ENCODE measurements around the gene CCDC85C. TPM values are rescaled to one million over a fixed set of nuclear protein-coding genes. Genes with fewer than 3 reads are reported as not detected.

The CCDC85C gene
- total RNA-seq, 2 experiments from 2014 or later = 6.8 to 7.9 TPM

DNA sequence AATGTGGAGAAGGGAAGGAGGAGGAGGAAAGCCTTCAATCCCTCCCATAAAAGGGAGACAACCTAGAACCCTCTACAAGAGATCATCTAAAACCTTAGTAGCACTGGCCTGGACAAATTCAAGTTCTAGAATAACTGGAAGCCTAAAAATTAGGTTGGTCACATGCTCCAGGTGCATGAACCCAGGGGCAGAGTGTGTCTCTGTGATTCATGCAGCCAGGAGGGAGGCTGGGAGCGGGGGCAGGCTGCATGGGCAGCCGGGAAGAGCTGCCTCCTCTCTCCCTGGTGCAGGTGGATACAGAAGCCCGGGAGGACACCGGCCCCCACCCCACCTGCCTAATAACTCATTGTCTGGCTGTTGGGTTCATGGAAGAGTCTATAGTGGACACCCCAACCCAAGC is 38.6 kb downstream of the CCDC85C start:
- no peak overlapping the region for H3K27ac Mint-ChIP-seq
- CTCF ChIA-PET = no interaction called here
- H3K27me3 Mint-ChIP-seq = no peaks in the 10 kb centered on the region
- no peak for ATAC-seq
- H3K36me3 Mint-ChIP-seq (ENCODE audit: low read depth) = no peaks in the 10 kb centered on the region
- TF ChIP-seq CTCF (IDR thresholded peaks at IDR 0.05) = no peak
- H3K4me3 Mint-ChIP-seq = no peak overlapping the region
- no peaks in the 10 kb centered on the region for H3K4me1 Mint-ChIP-seq (ENCODE audit: low read depth)
- POLR2A ChIA-PET = interaction anchor here (0.7 kb wide), 1 partner anchor 568 kb away, joined by 3 read pairs; no protein-coding TSS in a partner anchor
- no peak for DNase-seq
- no peaks in the 10 kb centered on the region for H3K9me3 Mint-ChIP-seq
- intact Hi-C loops (cut with micrococcal nuclease) = no loop called here

DNA sequence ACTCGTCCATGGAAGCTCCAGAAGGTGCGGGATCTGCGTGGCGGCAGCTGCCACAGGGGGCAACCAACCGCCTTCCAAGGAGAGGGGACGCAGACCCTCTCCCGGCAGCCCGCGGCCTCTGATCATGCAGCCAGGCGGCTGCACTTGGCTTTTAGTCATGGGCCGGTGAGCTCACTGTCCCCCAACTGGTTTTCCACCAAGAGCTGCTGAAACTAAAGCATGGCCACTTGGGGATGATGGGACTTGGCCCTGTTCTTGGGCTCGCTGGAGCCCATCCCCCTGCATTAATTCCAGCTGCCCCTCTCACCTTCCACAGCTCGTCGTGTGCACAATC is 39.1 kb downstream of the CCDC85C start:
- no peak for TF ChIP-seq CTCF (IDR thresholded peaks at IDR 0.05)
- intact Hi-C loops (cut with micrococcal nuclease) = no loop called here
- Mint-ChIP-seq H3K36me3 (ENCODE audit: low read depth) (no peaks in the 10 kb centered on the region), H3K27me3 (no peaks in the 10 kb centered on the region), H3K4me1 (ENCODE audit: low read depth) (no peaks in the 10 kb centered on the region), H3K9me3 (no peaks in the 10 kb centered on the region), H3K4me3 (no peak overlapping the region), H3K27ac (no peak overlapping the region)
- ChIA-PET CTCF (no interaction called here), POLR2A (no interaction called here)
- DNase-seq = no peak
- no peak for ATAC-seq

DNA sequence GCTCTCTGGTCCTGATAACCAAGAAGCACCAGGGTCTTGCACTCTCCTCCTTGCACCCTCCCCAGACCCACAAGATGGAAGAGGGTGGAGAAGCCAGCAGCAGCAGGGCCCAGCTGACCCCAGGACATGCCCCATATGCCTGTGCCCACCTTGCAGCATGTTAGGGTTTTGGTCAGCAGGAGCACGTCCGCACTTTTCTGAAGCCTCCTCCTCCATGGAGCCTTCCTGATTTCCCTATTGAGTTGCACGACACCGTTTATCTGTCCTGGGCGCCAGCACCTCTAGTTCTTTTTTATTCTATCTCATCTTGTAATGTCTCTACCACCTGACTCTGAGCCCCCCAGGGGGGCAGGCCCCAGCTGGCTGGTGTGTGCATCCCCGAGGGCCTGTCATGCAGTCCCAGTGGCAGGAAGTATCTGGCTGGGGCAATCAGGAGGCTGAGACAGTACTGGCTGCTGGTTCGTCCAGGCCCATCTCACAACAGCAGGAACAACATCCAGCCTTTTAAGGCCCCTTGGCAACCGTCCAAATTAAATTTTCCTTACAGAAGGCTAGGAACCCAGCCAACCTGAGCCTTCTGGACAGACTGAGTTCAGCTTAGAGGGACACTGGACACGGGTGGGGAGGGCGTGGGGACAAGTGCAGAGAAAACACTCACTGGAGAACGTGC is 39.6 kb downstream of the CCDC85C start:
- TF ChIP-seq CTCF (IDR thresholded peaks at IDR 0.05) = no peak
- DNase-seq (no peak), ATAC-seq (no peak)
- Mint-ChIP-seq H3K4me3 (no peak overlapping the region), H3K27me3 (no peaks in the 10 kb centered on the region), H3K27ac (no peak overlapping the region), H3K36me3 (ENCODE audit: low read depth) (no peaks in the 10 kb centered on the region), H3K9me3 (no peaks in the 10 kb centered on the region), H3K4me1 (ENCODE audit: low read depth) (no peaks in the 10 kb centered on the region)
- POLR2A ChIA-PET = no interaction called here
- intact Hi-C loops (cut with micrococcal nuclease) = no loop called here
- CTCF ChIA-PET = no interaction called here

GRCh38 chr14:99563749-99564129 is 40.3 kb downstream of the CCDC85C start:
- Mint-ChIP-seq H3K9me3 (no peaks in the 10 kb centered on the region), H3K4me1 (ENCODE audit: low read depth) (no peaks in the 10 kb centered on the region), H3K36me3 (ENCODE audit: low read depth) (no peaks in the 10 kb centered on the region), H3K27ac (no peak overlapping the region), H3K27me3 (no peaks in the 10 kb centered on the region), H3K4me3 (no peak overlapping the region)
- TF ChIP-seq CTCF (IDR thresholded peaks at IDR 0.05) = no peak
- POLR2A ChIA-PET = no interaction called here
- ATAC-seq (no peak), DNase-seq (no peak)
- CTCF ChIA-PET = no interaction called here
- intact Hi-C loops (cut with micrococcal nuclease) = no loop called here

DNA sequence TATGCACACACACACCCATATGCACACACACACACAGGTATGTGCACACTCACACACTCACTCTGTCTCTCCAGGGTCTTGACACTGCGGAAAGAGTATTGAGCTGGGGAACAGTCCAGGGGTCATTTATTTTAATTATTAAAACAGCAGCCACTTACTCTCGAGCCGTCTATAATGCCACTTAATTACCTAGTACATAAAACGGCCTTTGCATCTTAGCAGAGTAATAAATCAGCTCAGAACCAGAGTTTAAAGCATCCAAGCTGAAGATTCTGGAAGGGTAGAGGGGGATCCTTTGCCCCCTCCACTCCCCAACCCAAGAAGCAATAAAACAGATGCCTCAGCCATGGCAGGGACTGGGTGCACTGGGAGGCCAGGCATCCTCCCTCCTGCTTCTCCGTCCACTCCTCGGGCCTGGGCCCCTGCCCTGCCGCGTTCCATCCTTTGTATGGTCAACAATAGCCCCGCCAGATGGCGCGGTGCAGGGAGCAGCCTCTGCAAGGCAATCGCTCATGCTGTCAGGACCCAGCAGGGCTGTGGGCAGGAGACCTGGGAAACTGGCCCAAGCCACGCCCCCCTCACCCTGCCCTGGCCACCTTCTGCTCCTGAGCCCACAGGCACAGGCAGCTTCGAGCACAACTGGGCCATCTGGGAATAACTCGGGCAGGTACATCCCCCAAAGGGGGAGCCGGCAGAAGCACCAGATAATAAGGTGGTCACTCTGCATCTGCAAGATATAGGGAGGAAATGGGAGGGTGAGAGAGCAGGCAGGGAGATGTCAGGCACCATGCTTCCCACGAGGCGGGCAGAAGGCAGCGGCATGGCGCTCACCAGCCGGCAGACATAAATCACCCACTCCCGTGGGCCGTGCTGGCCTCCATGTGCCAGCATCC is 40.9 kb downstream of the CCDC85C start:
- no peaks in the 10 kb centered on the region for H3K36me3 Mint-ChIP-seq (ENCODE audit: low read depth)
- CTCF ChIA-PET = interaction anchor here (1.0 kb wide), 1 partner anchor 45 kb away, joined by 3 read pairs; no protein-coding TSS in a partner anchor
- H3K4me3 Mint-ChIP-seq = no peak overlapping the region
- H3K9me3 Mint-ChIP-seq = no peaks in the 10 kb centered on the region
- H3K4me1 Mint-ChIP-seq (ENCODE audit: low read depth) = no peaks in the 10 kb centered on the region
- H3K27me3 Mint-ChIP-seq = no peaks in the 10 kb centered on the region
- TF ChIP-seq CTCF (IDR thresholded peaks at IDR 0.05) = no peak
- intact Hi-C loops (cut with micrococcal nuclease) = no loop called here
- H3K27ac Mint-ChIP-seq = no peak overlapping the region
- POLR2A ChIA-PET = no interaction called here
- DNase-seq = no peak
- no peak for ATAC-seq
